Hepatocyte (in vitro differentiated cells): ENCODE data around the gene ZCRB1. TPM values are rescaled to one million over a fixed set of nuclear protein-coding genes. Genes with fewer than 3 reads are reported as not detected.

ENCODE experiments used
- DNase-seq: peaks from one replicate; pipeline ENCODE4 v3.0.0-alpha.2; 2016; ENCODE audit warnings: low spot score
- H2AFZ ChIP-seq: fragments of 200-600 bp; sonication (generic); 2 replicates; pipeline ENCODE4 v1.6.0; 2016; ENCODE audit warnings: antibody characterized with exemption, mild to moderate bottlenecking
- H3K27ac ChIP-seq: fragments of 200-600 bp; sonication (generic); 2 replicates; pipeline ENCODE4 v1.5.1; 2016; ENCODE audit warnings: mild to moderate bottlenecking
- H3K27me3 ChIP-seq: fragments of 200-600 bp; sonication (generic); 2 replicates; pipeline ENCODE4 v1.6.1; 2016
- H3K36me3 ChIP-seq: fragments of 200-600 bp; sonication (generic); replicated peaks from 2 replicates; pipeline ENCODE4 v1.5.1; 2016; ENCODE audit warnings: low read depth; ENCODE audit not compliant: insufficient read depth
- H3K4me1 ChIP-seq: fragments of 200-600 bp; sonication (generic); 2 replicates; pipeline ENCODE4 v1.5.1; 2016; ENCODE audit warnings: mild to moderate bottlenecking, moderate library complexity; ENCODE audit not compliant: insufficient read depth
- H3K4me2 ChIP-seq: fragments of 200-600 bp; sonication (generic); 2 replicates; pipeline ENCODE4 v1.6.0; 2016
- H3K4me3 ChIP-seq: fragments of 200-600 bp; sonication (generic); 2 replicates; pipeline ENCODE4 v1.5.1; 2016; ENCODE audit warnings: mild to moderate bottlenecking
- H3K79me2 ChIP-seq: fragments of 200-600 bp; sonication (generic); 2 replicates; pipeline ENCODE4 v1.6.0; 2017; ENCODE audit warnings: mild to moderate bottlenecking
- H3K9me2 ChIP-seq: fragments of 200-600 bp; sonication (generic); replicated peaks from 2 replicates; pipeline ENCODE4 v1.6.0; 2017; ENCODE audit warnings: mild to moderate bottlenecking; ENCODE audit not compliant: insufficient read depth
- H3K9me3 ChIP-seq: fragments of 200-600 bp; sonication (generic); 2 replicates; pipeline ENCODE4 v1.5.1; 2016; ENCODE audit warnings: low read depth, mild to moderate bottlenecking
- H4K20me1 ChIP-seq: fragments of 200-600 bp; sonication (generic); 2 replicates; pipeline ENCODE4 v1.6.0; 2016; ENCODE audit warnings: mild to moderate bottlenecking; ENCODE audit not compliant: insufficient read depth, poor library complexity, severe bottlenecking
- EZH2 ChIP-seq: fragments of 200-600 bp; sonication (generic); IDR thresholded peaks from 2 replicates; pipeline ENCODE4 v1.6.1; 2016; ENCODE audit warnings: antibody characterized with exemption, mild to moderate bottlenecking, borderline replicate concordance
- EZH2phosphoT487 ChIP-seq: fragments of 200-600 bp; sonication (generic); IDR thresholded peaks from one replicate; pipeline ENCODE4 v1.6.1; 2018; ENCODE audit warnings: antibody characterized with exemption, mild to moderate bottlenecking, low read depth, moderate library complexity; ENCODE audit not compliant: unreplicated experiment, severe bottlenecking
- WGBS: methylation state at CpG from one replicate; pipeline ENCODE4 v1.1.6; 2016; ENCODE audit warnings: low lambda C conversion rate; ENCODE audit errors: missing lambda C conversion rate; 5-methylcytosine and 5-hydroxymethylcytosine counted together
- polyA plus RNA-seq: library from polyadenylated mRNA; unstranded; fragments of >200 nt; fragmentation: Nextera tagmentation; extraction: Ambion mirVana; gene quantifications from 2 replicates; pipeline ENCODE4 v1.2.1, GENCODE V29; 2016
- total RNA-seq: library from RNA; depleted of rRNA; stranded (reverse); fragments of >200 nt; gene quantifications from 2 replicates; pipeline ENCODE4 v1.2.3, GENCODE V29; 2014
- TF ChIP-seq, protein P1 (sequence below): fragments of 200-600 bp; sonication (generic); IDR thresholded peaks from 2 replicates; pipeline ENCODE4 v1.5.1; 2016; ENCODE audit warnings: antibody characterized with exemption, mild to moderate bottlenecking; ENCODE audit not compliant: poor library complexity

The ZCRB1 gene
- total and polyA plus RNA-seq, 2 experiments from 2014 or later: 27.7 to 85.9 TPM

DNA sequence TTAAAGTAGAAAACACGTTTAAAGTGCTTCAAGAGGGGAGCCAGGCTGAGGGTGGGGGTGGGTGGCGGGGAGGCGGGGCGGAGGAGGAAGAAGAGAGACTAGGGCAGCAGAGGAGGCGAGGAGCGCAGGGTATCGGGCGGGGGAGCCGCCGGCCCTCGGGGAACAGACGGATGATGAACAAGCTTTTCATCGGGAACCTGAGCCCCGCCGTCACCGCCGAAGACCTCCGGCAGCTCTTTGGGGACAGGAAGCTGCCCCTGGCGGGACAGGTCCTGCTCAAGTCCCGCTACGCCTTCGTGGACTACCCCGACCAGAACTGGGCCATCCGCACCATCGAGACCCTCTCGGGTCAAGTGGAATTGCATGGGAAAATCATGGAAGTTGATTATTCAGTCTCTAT lies 39.2 kb downstream of the ZCRB1 start:
- Histone ChIP-seq H4K20me1 (no peaks in the 10 kb centered on the region), H3K79me2 (no peaks in the 10 kb centered on the region), H2AFZ (no peak overlapping the region), H3K27ac (no peak overlapping the region), H3K9me2 (no peaks in the 10 kb centered on the region), H3K27me3 (no peaks in the 10 kb centered on the region), H3K4me2 (no peak overlapping the region), H3K36me3 (no peaks in the 10 kb centered on the region), H3K4me3 (no peak overlapping the region), H3K9me3 (no peaks in the 10 kb centered on the region), H3K4me1 (no peaks in the 10 kb centered on the region)
- 99% methylated on average over 17 of the region's 26 CpGs for WGBS
- no peak for DNase-seq
- TF ChIP-seq, protein P1, sequence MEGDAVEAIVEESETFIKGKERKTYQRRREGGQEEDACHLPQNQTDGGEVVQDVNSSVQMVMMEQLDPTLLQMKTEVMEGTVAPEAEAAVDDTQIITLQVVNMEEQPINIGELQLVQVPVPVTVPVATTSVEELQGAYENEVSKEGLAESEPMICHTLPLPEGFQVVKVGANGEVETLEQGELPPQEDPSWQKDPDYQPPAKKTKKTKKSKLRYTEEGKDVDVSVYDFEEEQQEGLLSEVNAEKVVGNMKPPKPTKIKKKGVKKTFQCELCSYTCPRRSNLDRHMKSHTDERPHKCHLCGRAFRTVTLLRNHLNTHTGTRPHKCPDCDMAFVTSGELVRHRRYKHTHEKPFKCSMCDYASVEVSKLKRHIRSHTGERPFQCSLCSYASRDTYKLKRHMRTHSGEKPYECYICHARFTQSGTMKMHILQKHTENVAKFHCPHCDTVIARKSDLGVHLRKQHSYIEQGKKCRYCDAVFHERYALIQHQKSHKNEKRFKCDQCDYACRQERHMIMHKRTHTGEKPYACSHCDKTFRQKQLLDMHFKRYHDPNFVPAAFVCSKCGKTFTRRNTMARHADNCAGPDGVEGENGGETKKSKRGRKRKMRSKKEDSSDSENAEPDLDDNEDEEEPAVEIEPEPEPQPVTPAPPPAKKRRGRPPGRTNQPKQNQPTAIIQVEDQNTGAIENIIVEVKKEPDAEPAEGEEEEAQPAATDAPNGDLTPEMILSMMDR: no peak
- no peak for TF ChIP-seq EZH2
- no peak for TF ChIP-seq EZH2phosphoT487

DNA sequence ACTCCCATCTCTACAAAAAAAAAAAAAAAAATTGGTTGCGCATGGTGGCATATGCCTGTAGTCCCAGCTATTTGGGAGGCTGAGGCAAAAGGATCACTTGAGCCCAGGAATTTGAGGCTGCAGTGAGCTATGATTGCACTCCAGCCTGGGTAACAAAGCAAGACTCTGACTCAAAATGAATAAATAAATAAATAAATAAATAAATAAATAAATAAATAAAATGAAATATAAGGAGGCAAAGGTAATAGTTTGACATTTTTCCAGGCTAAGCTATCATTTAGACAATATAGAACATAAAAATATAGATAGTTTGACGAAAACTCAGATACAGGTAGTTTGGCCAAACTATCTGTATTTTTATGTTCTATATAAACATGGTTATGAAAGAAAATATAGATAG lies 40.5 kb downstream of the ZCRB1 start:
- H3K9me3 ChIP-seq: no peaks in the 10 kb centered on the region
- no peaks in the 10 kb centered on the region for H3K36me3 ChIP-seq
- H4K20me1 ChIP-seq: no peaks in the 10 kb centered on the region
- 99% methylated on average over 2 of the region's 2 CpGs for WGBS
- no peak overlapping the region for H2AFZ ChIP-seq
- no peak overlapping the region for H3K27ac ChIP-seq
- H3K4me3 ChIP-seq: no peak overlapping the region
- no peaks in the 10 kb centered on the region for H3K79me2 ChIP-seq
- no peak for DNase-seq
- no peak overlapping the region for H3K4me2 ChIP-seq
- H3K27me3 ChIP-seq: no peaks in the 10 kb centered on the region
- TF ChIP-seq EZH2 (no peak), EZH2phosphoT487 (no peak)
- TF ChIP-seq, protein P1: no peak
- no peaks in the 10 kb centered on the region for H3K4me1 ChIP-seq
- H3K9me2 ChIP-seq: no peaks in the 10 kb centered on the region

DNA sequence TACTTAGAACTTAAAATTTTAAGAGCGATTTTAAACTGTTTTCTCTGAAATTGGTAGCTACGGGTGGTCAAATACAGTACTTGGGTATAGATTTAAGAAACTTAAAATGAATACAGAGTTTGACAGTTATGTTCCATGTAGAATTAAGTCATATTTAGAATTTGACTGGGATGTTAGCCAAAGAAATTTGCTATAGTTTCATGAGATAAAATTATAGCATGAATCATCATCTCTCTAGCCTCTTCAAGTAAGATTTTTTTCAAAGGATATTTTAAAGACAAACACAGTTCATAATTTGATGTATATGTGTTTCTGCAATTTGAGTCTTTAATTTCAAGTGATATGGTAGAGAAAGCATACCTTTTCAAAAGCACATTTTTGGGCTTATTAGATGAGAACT lies 41.0 kb downstream of the ZCRB1 start:
- H3K27ac ChIP-seq: no peak overlapping the region
- no peaks in the 10 kb centered on the region for H3K79me2 ChIP-seq
- no peak overlapping the region for H3K4me3 ChIP-seq
- no peak for DNase-seq
- H2AFZ ChIP-seq: no peak overlapping the region
- no peaks in the 10 kb centered on the region for H3K9me3 ChIP-seq
- H3K36me3 ChIP-seq: no peaks in the 10 kb centered on the region
- WGBS: 90% methylated on average over 2 of the region's 2 CpGs
- H3K27me3 ChIP-seq: no peaks in the 10 kb centered on the region
- no peak overlapping the region for H3K4me2 ChIP-seq
- H4K20me1 ChIP-seq: no peaks in the 10 kb centered on the region
- no peaks in the 10 kb centered on the region for H3K9me2 ChIP-seq
- no peaks in the 10 kb centered on the region for H3K4me1 ChIP-seq
- TF ChIP-seq EZH2: no peak
- no peak for TF ChIP-seq EZH2phosphoT487
- TF ChIP-seq, protein P1: no peak

DNA sequence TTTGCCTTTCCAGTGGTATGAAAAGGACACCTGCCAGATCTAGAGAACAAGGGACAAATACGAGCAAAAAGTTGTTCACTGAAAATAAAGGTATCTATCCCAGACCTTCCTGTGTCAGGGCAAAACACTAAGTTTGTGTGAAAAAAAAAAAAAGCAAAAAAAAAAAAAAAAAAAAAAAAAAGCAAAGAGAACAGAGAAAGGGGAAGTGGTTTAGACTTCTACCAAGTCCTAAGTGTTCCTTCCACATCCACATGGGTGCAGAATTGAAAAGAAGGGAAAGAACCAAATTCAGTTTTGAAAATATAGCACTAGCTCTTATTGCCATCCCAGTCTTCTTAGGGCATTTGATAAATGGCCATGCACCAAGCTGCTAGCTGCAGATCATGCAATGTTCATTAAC lies 41.7 kb downstream of the ZCRB1 start:
- Histone ChIP-seq H2AFZ (no peak overlapping the region), H3K4me2 (no peak overlapping the region), H3K79me2 (no peaks in the 10 kb centered on the region), H3K27ac (no peak overlapping the region), H3K4me3 (no peak overlapping the region), H4K20me1 (no peaks in the 10 kb centered on the region), H3K27me3 (no peaks in the 10 kb centered on the region), H3K9me3 (no peaks in the 10 kb centered on the region), H3K36me3 (no peaks in the 10 kb centered on the region), H3K4me1 (no peaks in the 10 kb centered on the region), H3K9me2 (no peaks in the 10 kb centered on the region)
- TF ChIP-seq, protein P1: no peak
- TF ChIP-seq EZH2phosphoT487 (no peak), EZH2 (no peak)
- 93% methylated on average over 1 of the region's 1 CpG for WGBS
- DNase-seq: no peak
